Amniotic stem cell (primary cell): ENCODE measurements around the gene RAMP2.
A peak's percentile ranks its signal among the peaks of the same experiment; 100 is the strongest.
"Not testable (repeated sequence)": the region's sequence is repeated elsewhere in the genome, so short reads cannot be mapped to it uniquely, and the experiment has no call there.

ENCODE experiments used
- DNase-seq: peaks from one replicate; lab custom pipeline; 2025; lab: John Stamatoyannopoulos, UW

RAMP2 gene, protein sequence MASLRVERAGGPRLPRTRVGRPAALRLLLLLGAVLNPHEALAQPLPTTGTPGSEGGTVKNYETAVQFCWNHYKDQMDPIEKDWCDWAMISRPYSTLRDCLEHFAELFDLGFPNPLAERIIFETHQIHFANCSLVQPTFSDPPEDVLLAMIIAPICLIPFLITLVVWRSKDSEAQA

DNA sequence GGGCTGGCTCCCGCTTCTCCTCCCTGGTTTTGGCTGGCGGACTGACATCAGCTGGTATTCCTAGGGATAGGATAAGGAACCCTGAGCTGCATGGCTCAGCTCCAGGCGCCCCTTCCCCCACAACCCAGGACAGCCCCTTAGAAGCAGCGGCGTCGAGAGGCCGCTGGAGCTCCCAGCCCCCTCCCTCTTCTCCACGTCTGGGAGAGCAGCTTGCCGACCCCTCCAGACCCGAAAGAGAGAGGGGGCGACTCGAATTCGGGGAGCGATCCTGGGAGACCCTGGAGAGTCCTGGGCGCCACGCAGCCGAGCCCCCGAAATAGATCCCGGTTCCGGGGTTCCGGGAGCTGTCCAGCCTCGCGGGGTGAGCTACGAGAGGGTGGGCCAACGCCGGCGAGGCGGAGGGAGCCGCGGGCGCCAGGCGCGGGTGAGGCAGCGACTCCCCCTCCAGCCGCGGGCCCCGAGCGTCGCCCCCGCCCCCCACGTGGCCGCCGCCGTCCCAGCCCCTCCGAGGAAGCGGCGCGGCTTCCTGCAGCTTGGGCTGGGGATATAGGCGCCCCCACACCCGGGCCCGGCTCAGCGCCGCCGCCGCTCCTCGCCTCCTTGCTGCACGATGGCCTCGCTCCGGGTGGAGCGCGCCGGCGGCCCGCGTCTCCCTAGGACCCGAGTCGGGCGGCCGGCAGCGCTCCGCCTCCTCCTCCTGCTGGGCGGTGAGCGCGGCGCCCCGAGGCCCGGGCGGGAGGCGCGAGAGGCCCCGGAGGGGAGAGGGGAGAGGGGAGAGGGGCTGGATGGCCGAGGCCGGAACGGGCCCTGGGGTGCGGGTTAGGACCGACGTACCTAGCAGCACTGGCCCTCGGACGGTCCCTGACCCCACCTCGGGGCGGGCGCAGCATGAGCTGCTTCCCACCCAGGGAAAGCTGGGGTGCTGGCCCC, at the start of gene RAMP2:
RAMP2 (plus strand) TSS at position 576 of the 930 bp plus-strand sequence; CDS start at position 611, 35 bp downstream.
- no peak for DNase-seq

DNA sequence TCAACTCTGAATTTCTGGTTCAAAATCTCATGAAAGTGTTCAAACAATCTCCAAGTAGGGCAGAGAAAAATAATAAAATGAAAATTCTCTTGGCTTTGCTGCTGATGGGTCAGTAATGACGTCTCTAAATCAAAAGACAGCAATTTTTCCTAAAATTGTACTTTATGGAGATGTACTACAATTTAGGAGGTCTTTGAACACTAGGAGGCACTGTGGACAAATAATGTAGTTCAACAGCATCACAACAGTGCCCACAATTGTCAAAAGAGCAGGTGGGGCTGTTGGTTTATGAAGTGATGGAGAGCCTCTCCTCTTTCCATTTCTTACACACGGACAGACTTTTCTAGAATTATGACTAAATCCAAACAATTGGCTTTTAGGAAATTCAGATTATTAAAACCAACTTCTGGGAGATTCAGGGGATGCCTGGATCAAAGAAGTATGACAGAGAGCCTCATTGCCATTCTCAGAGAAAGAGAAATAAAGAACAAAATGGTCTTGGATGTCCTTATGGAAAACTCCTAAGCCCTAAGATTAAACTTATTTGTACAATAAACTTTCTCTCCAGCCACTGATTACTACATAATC, 39.9 kb upstream of the RAMP2 start:
- DNase-seq = peak; percentile 83

DNA sequence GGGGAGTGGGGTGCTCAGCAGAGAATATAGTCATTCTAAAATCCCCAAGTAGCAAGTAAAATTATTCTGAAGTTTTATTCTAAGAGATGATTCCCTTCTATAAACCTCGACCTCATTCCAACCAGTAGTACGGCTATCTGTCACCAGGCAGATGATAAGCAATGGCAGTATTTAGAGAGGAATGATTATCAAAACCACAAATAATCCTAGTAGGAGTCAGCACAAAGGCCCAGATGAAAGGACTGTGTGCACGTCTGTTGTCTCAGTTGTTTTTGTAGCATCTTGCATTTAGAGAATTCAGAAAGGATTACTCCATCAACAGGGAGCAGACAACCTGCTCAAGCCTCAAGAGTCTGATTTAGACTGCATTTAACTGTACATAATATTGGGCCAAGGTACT, 37.4 kb upstream of the RAMP2 start:
- no peak for DNase-seq

DNA sequence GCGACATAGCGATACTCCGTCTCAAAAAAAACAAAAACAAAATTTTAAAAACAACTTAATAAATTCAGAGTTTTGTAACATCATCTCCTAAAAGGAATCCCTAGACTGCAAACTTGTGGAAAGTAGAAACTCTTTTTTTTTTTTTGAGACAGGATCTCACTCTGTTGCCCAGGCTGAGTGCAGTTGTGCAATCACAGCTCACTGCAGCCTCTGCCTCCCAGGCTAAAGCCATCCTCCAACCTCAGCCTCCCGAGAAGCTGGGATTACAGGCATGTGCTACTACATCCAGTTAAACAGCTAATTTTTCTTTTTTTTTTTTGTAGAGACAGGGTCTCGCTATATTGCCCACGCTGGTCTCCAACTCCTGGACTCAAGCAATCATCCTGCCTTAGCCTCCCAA, 35.9 kb upstream of the RAMP2 start:
- no peak for DNase-seq

DNA sequence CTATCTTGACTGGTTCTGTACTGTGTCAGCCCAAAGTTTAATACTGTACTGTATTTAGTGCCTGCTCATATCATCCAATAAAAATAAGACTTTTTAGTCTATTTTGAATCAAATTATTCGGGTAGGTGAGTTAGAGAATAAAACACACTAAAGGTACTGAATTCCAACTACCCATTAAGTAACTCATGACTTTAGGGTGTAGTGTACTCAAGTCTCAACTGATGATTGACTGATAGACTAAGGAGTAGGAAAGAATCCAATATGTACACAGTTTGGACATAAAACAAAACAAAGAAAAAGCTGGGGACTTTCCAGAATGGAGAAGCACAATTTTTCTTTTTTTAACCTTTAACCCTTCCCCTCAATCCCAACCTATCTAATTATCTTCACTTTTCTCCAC, 20.3 kb upstream of the RAMP2 start:
- DNase-seq = no peak

DNA sequence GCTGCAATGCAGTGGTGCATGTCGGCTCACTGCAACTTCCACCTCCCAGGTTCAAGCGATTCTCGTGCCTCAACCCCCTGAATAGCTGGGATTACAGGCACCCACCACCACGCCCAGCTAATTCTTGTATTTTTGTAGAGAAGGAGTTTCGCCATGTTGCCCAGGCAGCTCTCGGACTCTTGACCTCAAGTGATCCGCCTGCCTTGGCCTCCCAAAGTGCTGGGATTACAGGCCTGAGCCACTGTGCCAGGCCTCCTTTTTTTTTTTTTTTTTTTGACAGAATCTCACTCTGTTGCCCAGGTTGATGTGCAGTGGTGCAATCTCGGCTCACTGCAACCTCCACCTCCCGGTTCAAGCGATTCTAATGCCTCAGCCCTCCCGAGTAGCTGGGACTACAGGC, 18.1 kb upstream of the RAMP2 start:
- not testable (repeated sequence) for DNase-seq

DNA sequence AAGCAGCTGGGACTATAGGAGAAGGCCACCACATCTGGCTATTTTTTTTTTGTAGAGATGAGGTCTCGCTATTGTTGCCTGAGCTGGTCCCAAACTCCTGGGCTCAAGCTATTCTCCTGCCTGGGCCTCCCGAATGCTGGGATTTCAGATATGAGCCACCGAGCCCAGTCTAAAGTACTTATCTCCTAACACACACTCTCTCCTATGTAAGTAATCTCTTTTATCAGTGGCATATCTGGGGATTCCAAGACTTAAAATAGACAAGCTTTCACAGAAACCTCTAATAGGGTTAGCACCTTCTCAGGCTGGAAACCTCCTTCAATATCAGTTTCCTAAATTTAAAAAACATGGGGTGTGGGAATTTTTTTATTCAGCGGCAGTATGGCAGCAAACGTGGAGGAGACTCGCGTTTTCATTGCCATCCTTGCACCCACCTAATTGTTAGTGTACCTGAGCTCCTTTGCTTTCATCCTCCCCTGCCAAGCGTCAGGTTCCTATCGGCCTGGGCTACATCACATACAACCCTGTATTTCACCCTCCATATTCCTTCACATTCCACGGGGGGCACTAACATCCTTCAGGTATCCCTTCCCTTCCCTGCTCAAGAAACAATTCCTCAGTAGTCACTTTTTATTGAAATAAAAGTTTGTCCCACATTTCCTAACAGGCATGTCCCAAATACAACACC, 17.3 kb upstream of the RAMP2 start:
- no peak for DNase-seq

DNA sequence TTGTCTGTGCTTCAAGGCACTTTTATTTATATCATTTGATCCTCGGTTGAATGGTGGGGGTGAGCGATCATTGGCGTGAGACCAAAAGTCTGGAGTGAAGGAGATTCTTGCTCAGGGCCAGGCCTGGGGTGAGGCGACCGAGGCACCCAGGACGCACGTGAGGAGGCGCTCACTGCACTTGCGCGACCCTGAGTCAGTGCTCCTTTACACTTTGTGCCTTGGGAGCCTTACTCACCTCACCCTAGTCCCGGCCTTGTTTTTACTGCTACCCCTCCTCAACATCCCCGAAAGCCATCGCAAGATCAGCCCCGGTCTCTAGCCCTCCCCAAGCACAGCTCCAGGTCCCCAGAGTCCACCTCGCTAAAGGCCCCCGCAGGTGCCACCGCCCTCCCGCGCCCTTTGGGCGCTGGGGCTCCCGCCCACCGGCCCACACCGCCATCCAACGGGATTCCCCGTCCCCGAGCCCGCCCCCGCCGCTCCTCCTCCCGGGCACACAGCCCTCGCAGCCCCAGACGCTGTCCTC, 16.7 kb upstream of the RAMP2 start:
- DNase-seq = peak; percentile 73

DNA sequence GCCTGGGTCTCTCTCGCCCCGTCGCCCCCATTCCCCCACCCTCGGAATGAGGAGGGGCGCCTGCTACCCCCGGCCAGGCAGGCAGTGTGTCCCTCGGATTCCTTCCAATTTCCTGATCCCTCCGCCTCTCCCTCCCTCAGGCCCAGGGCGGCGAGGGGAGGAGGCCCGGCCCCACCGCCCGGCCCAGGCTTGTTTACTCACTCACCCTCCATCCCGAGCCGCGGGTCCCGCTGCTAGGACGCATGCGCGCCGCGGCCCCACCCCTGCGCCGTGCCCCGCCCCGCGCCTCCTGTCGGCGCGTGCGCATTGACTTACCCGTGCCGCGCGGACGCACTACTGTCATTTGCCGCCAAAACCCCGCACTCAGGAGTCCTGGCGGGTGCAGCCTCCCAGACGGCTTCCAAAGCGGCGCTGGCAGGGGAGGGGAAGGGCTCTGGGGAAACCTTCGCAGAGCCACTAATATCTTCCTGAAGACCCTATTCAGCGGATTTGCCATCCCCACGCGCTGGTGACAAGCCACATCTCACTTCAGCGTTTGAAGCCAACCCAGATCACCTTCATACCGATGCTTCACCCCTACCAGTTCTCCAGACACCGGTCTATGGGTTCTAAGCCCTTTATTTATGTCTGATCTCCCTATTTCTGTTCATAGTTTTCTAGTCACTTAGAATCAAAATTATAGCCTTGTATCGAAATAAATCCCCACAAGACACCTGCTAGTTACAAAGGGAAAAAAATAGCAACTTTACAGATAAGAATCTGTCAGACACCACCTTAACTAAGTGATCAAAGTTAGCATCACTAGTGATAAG, 16.0 kb upstream of the RAMP2 start, which contains the start of gene EZH1:
EZH1 (minus strand) TSS at position 235 of the 812 bp plus-strand sequence. CDS start 16,099 bp downstream, outside the sequence.
- peak; percentile 73 for DNase-seq

DNA sequence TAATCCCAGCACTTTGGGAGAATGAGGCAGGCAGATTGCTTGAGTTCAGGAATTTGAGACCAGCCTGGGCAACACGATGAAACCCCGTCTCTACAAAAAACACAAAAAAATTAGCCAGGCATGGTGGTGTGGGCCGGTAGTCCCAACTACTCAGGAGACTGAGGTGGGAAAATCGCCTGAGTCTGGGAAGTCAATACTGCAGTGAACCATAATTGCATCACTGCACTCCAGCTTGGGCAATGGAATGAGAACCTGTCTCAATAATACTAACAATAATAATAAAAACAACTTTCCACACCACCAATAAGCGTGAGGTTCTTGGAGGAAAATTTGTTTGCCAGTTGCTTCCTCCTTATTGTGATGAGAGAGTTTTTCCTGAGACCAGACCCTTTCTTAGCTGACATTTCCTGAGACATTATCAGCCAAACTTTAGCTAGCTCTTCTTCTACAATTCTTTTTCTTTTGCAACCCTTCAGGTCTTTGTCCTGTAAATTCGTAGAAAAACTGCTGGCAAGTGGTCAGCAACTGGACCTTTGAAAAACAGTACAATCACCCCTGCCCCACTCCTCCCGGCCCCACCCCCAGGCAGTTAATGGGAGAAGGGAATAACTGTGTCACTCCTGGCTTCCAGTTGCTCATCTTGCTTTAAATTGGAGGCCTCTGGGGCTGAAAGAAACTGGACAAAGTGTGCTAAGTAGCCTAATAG, 12.7 kb upstream of the RAMP2 start:
- DNase-seq = no peak

DNA sequence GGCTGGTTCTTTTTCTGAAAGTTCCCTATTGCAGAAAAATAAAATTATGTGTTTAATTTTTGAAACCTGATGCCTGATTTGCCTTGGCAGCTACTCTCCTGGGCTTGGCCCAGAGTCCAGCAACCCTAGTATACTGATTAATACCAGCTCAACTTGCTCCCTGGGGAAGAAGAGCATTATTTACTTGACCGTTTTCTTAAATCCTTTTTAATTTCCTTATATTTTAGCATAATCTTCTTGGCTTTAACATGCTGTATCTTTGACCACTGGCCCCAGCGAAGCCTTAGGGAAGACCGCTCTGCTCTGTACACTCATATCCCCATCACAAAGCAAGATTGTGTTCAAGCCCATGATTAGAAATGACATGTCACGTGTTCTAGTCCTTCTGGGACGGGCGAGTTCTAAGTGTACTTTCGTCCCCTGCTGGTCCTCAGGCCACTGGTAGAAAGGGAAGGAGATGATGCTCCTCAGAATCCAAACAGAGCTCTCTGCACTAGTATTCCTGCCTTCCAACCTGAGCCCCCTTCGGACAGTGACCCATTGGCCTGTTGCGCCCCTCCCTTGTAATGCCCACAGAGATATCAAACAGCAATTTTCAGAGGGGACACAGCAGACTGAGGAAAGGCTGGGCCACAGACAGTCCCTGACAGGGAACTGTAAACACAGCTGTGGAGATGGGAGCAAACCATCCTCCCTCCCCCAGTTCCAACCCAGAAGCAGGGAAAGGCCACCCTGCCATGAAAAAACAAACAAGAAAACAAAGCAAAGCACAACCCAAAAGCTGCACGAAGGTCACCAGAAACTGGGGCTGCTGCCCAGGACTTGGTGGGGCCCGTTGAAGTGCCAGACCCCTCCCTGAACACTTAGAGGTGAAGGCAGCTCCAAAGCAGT, 11.9 kb upstream of the RAMP2 start:
- DNase-seq = no peak

DNA sequence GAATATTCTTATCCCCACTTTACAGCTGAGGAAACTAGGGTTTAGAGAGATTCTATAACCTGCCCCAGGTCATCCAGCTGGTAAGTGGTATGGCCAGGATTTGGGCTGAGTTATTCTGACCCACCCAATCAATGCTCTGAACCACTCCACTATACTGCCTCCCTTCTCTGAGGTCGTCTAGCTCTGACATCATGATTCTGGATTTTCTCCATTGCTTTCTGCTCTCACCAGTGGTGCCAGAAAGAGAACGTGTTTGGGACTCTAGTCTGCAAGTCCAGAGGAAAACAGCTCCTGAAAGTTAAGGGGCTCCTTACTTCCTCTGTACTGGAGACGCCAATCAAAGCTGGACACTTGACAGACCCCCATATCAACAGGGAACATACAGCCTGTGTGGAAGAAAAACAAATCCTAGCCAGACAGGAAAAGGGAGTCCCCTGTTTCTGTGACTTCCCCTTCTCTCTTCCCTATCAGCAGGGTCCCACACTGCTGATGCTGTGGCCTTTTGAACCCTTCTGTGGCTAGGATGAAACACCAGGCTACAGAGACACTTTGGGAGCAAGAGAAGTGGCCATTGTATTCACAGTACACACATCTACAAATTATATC, 10.2 kb upstream of the RAMP2 start:
- no peak for DNase-seq

DNA sequence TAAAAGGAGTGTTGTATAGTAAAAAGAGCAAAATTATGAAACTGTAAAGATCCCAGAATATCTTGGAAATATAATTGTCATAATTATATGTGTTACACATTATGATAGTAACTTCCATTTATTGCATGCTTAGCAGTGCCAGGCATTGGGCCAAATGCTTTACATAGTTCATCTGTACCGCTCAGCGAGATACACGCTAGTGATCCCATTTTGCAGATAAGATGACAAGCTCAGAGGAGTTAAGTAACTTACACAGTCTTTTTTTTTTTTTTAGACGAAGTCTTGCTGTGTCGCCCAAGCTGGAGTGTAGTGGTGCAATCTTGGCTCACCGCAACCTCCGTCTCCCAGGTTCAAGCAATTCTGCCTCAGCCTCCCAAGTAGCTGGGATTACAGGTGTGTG, 9.4 kb upstream of the RAMP2 start:
- no peak for DNase-seq

DNA sequence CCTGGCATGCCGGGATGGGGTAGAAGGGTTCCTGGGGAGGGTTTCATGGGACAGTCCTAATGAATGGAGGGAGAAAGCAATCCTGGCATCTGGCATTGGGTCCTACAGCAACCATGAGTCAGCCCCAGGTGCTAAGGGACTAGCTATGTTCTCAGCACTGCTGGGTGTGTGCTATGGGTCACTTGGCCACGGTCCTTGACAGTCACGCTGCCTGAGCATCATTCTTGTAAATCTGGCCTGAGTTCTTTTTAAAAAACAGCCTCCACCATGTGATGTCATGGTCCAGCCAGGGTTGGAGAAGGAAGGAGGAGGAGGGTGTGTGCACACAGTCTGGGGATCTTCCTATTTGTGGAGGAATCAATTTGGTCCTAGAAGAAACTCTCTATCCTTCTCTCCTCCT, 6.2 kb upstream of the RAMP2 start:
- DNase-seq = no peak

DNA sequence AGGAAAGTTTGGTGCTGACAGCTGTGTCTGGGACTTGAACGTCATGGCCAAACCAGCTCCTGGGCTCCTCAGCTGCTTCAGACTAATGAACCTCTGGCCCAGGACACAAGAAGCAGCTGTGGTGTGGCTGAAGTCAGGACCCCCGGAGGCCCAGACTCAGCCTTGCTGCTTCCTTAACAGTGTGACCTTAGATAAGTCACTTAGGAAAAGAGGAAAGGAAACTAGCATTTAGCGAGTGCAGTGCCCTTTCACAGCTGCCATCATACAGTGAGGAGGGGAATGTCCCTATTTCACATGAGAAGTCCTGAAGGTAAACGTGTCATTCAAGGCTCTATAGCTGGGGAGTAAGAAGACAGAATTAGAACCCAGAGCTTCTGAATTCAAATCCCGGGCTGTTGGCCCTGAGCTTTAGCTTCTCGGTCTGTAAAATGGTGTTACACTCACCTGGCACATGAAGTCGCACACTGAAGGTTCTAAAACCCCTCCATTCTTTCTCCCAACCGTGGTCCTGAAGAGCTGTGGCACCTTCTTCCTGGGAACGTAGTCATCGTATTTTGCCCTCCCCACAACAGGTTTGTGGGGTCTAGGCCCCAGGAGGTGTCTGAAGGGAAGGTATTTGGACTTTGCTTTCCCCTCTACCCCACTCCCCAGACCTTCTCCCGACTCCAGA, 910 bp upstream of the RAMP2 start:
- DNase-seq = no peak

DNA sequence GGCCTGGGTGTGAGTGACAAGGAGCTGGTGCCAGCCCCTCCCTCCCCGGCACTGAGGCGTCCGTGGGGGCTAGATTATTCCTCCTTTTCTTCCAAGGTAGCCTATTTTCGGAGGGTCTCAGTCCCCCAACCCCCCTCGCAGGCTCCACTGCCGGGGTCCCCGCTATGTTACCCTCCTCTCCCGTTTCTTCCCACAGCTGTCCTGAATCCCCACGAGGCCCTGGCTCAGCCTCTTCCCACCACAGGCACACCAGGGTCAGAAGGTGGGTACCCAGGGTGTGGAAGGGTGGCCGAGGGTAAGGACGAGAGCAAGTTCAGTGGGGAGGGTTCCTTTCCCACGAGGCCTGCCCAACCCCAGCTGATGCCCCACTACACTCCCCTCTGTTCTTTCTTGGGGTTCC, 611 bp downstream of the RAMP2 start:
- DNase-seq = no peak

DNA sequence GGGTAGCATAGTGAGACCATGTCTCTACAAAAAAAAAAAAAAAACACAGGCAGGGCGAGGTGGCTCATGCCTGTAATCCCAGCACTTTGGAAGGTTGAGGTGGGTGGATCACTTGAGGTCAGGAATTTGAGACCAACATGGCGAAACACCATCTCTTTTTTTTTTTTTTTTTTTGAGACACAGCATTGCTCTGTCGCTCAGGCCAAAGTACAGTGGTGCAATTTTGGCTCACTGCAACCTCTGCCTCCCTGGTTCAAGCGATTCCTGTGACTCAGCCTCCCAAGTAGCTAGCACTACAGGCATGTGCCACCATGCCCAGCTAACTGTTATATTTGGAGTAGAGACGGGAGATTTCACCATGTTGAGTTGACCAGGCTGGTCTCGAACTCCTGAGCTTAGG, 5.1 kb downstream of the RAMP2 start:
- no peak for DNase-seq

DNA sequence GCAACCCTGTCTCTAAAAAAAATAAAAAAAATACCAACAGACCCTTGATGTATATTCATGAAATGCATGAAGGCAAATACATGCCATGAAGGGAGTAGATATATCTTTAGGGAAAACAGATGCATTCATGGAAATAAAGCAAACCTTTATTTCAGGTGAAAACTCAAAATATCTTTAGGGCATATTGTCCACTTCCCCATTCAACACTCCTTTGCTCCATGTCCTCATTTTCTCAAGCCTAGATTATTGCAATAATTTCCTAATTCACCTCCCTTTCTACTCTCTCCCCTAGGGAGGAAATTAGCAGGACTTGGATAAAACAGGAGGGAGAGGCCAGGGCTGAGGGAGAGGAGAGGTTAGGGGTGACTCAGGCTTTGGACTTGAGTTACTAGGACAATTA, 6.5 kb downstream of the RAMP2 start:
- DNase-seq = no peak

DNA sequence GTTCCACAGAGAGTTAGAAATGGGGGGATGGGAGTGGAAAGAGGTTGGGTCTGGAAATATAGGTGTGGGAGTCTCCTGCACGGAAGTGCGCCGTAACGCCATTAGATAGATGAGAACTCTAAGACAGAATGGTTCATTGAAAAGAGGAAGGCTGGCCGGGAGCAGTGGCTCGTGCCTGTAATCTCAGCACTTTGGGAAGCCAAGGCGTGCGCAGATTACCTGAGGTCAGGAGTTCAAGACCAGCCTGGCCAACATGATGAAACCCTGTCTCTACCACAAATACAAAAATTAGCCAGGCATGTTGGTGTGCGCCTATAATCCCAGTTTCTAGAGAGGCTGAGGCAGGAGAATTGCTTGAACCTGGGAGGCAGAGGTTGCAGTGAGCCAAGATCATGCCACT, 7.0 kb downstream of the RAMP2 start:
- DNase-seq = not testable (repeated sequence)
